Right renal pelvis (tissue), 4 donors: ENCODE results near the gene ENOX2. TPM values are rescaled to one million over a fixed set of nuclear protein-coding genes. Genes with fewer than 3 reads are reported as not detected.

Experiments
- DNase-seq, 4 donors: peaks; one replicate each; pipeline ENCODE4 v3.0.0-alpha.2; 2013; ENCODE audit warnings: low read depth in 4 of 4, low spot score in 3 of 4, missing footprints in 1 of 4
- polyA plus RNA-seq, 4 donors: library from polyadenylated mRNA; unstranded; fragments of 120-200 nt; gene quantifications; one replicate each; pipeline ENCODE4 v1.2.1, GENCODE V29; 2013; ENCODE audit not compliant: insufficient read length in 4 of 4

ENOX2 gene
- polyA plus RNA-seq, 4 donors, result 5.1 to 22.0 (median 19.9) TPM

DNA sequence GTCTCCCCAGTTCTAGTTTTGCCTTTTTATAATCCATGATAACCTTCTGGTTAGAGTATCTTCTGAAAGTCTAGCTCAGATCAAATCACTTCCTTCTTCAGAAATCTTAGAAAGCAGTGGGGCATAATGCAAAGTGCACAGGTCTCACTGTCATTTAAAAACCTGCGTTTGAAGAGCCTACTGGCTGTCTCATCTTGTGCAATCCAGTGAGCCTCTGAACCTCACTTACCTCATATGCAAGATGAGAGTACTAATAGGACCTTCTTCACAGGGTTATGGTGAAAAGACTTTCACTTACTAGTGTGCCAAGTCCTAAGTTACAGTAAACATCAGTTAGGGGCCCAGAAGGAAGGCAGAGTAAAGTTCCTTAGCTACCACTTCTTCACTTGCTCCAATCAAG lies 131.4 kb downstream of the ENOX2 start:
- no peak for DNase-seq

DNA sequence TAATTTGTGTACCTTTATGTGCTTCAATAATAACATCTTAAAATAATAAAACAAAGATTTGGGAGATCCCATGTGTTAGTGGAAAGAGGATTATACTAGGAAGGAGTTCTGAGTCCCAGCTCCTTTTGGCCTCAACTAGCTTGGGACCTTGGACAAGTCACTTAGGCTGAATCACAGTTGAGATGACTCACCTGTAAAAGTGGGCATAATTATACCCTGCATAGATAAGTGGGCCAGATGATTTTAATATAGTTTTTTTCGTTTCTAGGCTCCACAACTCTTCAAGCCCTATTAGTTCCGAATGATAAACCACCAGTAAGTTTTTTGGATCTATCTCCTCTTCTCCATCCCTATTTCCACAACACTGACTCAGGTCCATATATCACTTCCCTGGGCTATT lies 131.8 kb downstream of the ENOX2 start:
- no peak for DNase-seq

DNA sequence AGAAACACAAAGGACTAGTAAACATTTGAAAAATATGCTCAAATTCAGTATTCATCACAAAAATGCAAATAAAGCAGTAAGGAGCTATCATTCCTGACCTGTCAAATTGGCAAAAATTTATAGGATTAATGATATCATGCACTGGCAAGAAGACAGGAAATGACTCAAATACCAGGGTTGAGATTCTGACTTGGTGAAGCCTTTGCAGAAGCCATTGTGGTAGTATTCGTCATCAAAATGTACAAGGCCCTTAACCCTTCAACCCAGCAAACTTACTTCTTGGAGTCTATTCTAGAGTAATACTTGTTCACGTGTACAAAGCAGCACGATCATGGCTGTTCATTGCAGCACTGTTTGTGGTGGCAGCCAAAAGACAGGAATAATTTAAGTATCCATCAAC lies 132.4 kb downstream of the ENOX2 start:
- DNase-seq, result no peak

DNA sequence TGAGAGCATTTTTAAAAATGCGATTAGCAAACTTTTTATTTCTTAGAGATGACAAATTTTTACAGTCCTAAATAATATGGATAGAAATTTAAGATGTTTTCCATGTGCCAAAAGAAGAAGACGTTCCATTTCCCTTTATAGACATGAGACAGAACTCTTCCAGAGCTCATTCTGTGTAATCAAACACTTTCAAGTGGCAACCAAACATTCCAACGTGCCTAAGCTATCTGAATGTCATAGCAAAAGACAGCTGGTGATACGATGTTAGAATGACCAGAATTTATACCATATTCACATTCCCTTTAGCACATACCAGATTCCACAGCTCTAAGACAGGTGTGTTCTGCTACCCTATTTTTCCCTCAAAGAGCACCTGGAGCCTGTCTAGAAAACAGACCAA lies 133.2 kb downstream of the ENOX2 start:
- DNase-seq, result no peak

DNA sequence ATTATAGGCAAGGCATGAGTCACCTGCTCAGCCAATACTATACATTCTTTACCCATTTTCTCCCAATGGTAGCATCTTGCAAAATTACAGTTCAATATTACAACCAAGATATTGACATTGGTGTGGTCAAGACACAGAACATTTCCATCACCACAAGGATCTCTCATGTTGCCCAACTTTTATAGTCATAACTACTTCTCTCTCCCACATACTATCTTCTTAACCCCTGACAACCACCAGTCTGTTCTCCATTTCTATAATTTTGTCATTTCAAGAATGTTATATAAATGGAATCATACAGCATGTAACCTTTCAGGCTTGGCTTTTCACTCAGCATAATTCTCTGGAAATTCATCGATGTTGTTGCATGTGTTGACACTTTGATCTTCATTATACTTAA lies 144.9 kb downstream of the ENOX2 start:
- no peak for DNase-seq

DNA sequence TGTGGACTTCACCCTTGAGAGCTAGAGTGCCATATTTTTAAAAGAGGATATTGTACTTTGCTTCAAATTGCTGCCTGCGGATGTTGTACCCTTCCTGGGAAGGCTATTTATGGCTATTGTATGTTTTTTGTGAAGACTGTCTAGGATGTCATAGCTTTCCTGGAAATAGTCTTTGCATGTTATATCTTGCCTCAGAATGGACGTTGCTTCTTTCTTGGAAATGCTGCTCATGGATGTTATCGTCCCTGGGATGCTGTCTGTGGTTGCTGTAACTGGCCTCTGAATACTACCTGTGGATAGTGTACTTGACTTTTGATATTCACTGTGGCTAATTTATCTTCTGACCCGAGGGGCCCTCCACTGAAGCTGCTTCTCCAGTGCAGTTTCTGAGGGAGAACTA lies 146.8 kb downstream of the ENOX2 start:
- no peak for DNase-seq

DNA sequence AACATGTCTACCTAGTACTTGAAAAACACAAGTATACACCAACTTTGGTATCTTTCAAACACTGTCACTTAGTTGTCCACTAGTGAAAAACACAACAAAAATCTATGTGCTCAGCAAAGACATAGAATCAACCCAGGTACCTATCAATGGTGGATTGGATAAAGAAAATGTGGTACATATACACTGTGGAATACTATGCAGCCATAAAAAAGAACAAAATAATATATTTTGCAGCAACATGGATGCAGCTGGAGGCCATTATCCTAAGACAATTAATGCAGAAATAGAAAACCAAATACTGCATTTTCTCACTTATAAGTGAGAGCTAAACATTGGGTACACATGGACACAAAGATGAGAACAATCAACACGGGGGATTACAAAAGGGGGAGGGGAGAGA lies 148.7 kb downstream of the ENOX2 start:
- no peak for DNase-seq

DNA sequence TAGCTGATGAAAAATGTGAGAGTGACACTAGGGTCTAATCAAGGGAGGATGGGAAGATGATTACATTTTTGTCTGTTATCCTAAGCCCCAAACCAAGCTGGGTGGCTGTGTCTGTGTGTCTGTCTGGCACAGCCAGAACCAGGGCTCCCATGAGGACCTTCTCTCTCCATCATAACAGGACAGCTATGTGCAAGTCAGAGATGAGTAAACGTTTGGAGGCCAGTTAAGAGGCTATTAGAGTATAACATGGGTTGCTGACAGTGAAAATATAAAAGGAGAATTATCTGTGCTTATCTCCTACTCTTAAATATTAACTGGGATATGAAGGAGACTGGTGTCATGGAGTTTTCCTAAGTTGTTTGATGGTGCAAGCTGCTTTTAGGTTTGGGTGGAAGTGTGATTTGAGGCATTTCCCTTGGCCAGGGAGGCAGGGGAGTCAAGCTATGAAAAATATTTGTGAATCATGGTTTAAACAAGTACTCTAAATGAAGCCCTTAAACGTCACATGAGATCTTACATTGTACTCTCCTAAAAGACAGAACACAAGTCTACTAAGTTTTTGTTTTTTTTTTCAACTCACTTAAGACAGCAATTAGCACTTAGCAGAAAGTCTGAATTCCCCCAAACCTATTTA lies 156.2 kb downstream of the ENOX2 start:
- DNase-seq, result no peak

DNA sequence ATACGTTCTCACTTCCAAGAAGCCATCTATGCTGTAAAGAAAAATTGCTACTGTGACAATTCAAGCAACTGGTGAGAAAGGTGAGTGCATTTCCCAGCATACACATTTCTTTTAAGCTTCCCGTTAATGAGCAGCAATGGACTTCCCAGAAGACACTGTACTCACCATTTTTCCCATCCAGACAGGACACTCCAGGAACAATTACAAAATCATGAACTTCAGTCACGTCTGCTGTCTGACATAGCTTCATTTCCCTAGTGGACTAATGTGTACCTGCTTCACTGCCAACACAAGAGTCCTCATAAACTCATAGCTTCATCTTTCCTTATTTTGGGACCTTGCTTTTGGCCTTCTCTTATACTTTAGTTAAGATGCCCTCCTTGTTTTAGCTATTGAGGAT lies 156.9 kb downstream of the ENOX2 start:
- DNase-seq, result no peak

DNA sequence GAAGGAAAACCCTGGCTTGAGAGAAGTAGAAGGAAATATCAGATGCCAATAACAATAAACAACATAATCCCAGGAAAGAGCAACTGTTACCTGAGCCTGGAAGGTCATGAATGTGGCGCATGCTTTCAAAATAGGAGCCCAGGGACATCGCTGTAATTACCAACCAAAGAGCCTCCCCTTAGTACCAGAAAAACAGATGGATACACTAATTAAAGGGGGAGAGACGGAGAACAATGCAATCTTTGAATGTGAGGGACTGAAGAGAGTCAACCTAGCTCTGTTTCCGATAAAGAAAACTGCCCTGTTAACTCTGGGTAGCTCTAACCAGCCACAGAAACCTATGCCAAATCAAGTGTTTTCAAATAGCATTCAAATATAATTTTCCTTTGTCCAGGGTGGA lies 161.4 kb downstream of the ENOX2 start:
- no peak for DNase-seq

DNA sequence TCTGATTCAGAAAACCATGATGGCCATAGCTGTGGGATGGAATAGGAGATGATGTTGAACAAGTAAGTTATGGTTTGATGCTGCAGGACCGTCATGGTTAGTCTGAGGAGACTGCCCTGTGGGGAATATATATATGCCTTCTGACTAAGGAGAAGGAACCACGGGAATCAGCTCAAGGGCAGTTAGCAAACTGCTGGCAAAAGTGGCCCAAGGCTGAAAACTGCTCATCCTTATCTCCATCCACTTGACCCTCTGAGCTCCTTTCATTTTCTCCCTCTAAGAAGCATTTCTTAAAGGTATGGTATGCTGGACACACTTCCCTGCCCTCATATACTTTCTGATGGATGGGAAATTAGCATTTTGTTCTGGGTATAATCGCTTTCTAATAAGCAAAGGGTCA lies 161.9 kb downstream of the ENOX2 start:
- DNase-seq, result no peak

DNA sequence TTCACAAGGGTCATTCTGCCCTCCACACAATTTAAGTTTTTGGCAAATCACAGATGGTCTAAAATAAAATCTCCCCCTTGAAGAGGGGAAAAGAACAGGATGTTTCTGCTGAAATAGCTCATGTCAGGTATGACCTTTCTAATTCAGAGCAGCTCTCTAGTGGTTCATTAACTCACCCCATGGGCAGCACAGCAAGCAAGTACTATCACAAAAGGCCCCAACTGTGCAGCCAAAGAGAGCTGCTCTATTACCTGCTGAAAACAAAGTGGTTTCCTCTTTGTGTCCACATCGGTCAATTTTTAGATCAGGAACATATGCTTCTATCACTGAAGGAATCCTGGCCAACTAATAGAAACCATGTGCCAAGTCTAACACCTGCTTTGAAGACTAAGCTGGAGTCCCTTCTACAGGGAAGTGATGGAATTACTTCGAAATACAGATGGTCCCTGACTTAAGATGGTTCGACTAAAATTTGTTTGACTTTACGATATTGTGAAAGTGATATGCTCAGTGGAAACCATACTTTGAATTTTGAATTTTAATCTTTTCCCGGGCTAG lies 164.3 kb downstream of the ENOX2 start:
- no peak for DNase-seq

DNA sequence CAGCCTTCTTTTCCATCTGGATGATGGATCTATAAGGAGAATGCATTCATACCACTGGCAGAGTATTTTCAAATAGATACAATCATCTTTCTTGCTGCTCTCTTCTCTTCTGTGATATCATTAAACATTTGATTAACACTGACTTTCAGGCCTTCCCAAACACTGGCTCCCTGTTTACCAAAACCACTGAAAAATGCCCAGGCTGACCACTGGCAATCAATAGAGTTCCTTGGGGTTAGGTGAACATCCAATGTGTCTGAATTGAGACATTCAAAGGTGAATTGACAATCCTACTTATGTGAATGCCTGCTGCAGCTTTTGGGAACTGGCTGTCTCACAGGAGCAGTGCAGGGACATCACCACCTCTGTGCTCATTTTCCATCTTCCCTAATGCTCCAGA lies 168.3 kb downstream of the ENOX2 start:
- no peak for DNase-seq

DNA sequence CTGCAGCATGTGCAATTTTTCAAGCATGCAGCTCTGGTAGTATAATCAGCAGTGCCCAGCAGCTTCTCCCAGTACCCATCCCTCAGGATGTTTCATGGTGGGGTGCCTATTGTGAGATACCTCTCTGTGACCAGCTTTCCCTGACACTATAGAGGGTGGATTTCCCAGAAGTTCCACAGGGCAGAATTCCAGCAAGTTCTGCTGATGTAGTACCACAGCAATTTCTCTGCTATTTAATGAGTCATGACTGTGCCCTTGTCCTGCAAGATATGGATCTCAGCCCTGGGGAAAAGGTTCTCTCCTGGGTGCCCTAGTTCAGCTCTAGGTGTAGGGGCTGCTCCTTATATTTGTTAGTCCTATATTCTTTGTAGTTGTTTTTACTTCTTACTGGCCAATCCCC lies 174.8 kb downstream of the ENOX2 start:
- no peak for DNase-seq

DNA sequence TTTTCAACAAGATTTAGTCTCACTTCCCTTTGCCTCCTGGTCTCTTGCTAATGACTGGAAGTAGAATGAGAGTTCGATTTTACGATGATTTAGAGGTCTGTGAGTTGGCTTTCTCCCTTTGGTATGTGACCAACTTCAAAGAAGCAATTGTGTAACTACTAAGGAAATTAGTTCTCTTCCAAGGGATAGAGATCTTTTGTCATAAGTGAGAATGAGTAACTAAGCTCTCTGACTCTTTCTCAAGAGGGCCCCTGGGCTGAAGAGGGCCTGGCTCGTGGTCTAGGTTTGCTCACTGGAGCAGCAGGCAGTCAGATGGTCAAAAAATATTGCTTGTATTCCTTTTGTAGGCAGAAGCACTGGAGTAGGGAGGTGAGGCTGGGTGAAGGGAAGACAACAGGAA lies 176.3 kb downstream of the ENOX2 start:
- DNase-seq, result no peak

DNA sequence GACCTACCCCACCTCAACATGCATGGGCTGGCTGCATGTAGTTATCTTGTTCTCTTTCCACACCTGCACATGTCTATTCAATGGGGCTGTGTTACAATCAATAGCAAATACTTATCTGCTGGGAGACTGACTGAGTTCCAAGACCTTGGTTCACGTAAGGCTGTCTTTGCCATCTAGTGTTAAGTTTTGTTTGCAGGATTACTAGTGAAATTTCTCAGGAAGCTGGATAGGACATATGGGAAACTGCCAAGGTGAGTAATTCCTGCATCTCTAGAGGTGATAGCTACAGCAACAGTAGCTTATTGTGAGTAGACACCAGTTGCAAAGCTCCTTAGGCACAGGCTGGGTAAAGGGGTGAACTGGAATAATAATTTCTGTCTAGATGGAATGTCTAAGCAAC lies 177.5 kb downstream of the ENOX2 start:
- no peak for DNase-seq

DNA sequence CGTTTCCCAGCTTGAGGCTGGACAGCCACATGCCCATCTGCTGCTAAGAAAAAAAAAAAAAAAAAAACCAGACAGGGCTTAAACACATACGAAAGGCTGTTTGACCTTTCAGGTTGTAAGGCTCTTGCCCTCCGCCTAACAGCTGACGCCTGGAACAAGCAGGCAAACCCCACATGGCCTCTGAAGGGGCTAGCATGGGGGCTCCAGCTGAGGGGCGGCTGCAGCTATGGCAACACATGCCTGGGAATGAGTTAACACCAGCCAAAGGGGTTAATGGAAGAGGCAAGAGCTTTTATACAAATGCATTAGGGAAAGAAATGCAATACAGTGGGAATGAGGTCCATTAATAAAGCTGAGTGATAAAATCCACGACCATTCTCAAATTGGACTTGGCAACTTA lies 183.6 kb downstream of the ENOX2 start:
- DNase-seq, result no peak

DNA sequence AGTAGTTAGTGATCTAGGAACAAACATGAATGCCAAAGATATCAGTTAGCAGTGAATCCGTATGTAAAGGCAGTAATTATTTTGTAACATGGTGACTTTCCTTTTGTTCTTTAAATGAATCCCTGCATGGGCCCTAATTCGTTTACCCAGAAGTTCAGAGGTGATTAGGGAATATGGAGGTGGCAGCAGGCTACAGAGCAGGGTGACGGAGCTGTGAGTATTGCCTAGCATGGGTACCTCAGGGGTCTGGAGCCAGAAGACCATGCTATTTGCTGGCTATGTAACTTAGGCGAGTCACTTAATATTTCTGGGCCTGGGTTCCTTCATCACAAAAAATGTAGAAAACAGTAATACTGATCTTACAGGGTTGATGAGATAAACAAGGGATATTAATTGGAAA lies 184.9 kb downstream of the ENOX2 start:
- DNase-seq, result no peak

DNA sequence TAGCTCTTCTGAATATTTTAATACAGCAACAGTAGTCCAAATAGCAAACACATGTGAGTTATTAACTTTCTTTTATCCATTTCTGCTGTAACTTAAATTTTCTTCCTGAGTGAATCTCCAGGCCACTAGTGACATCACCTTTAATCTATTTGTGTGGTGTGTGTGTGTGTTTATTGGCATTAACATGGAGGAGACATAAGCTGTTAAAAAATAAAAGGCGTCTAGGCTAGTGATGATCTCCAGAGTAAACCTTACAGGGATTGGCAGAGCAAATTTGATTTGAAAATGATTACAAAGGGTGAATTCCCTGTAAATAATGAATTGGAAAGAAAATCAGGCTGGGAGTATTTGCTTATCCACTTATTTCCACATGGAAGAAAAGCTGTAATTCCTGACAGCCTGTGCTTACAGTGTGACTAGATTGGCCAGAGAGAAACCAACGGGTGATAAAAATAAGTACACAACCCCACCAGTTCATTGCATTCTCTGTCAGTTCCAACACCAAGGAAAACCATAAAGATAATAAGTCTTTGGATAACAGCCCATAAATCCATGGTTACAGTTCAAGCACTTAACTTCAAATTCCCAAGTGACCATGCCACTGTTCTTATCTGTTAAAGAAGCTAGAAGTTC lies 186.1 kb downstream of the ENOX2 start:
- no peak for DNase-seq

DNA sequence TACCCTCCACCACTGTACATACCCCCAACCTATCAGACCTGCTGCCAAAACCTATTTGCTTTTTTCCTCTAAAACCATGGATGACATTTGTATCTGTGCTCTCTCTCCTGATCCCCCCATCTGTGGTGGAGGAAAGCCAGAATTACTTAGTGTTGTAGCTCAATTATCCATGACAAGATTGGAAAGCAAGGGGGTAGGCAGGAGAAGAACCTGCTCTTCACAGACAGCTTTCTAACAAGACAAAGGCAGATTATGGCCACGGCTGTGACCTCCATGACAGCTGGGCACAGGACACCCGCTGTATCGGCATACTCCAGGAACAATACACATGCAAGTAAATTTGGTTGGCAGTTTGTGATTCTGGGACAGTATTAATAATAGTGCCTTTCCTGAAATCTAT lies 186.7 kb downstream of the ENOX2 start:
- DNase-seq, result no peak

DNA sequence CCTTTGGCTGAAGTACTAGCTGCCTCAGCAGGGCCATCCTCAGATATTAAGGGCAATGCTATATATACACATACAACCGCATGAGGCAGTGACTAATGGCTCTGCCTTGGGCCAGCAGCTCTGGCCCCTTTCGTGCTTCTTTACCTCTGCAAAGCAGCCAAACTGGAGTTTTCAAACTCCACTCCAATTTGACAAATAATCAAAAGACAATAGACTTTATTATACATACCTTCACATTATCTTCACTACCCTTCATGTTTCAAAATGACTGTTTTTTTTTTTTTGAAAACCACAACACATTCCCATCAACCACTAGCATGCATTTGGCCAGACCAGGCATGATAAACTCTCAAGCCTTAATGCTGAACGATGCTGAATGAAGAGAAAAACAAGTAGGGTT lies 187.7 kb downstream of the ENOX2 start:
- DNase-seq, result no peak

DNA sequence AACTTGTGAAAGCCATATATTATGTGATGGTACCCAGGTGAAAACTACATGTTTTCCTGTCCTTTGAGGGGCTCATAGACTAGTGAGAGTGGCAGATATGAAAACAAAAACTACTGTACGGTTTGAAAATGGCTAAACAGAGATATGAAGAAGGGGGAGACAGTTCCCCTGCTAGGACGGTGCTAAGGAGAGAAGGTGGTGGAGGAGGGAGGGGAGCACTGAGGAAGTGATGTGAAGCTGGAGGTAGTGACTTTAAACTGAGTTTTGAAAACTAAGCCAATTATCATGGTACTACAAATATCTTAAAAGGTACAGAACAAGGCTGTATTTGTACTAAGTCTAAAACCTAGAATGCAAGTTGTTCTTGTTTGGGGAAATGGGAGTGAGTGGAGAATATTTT lies 188.3 kb downstream of the ENOX2 start:
- no peak for DNase-seq

DNA sequence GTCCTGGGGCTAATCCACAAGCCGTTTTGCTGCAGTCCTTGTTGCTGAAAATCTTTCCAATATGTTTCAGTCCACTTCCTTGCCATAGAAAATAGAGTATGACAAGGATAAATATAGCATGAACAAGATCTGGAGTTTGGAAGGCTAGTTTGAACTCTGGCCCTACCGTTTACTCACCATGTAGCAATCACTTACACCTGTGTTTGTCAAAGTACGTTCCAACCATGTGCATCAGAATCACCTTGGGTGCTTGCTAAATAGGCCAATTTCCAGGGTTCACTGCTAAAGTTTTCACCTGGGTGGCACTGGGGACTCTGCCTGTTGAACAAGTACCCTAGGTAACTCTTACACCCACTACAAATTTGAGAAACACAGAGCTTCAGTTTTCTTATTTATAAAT lies 188.9 kb downstream of the ENOX2 start:
- DNase-seq, result no peak
